ENCODE measurements around the gene TMOD3.
A peak's percentile ranks its signal among the peaks of the same experiment; 100 is the strongest.
"Not testable (repeated sequence)": the region's sequence is repeated elsewhere in the genome, so short reads cannot be mapped to it uniquely, and the experiment has no call there.

TMOD3 gene

DNA sequence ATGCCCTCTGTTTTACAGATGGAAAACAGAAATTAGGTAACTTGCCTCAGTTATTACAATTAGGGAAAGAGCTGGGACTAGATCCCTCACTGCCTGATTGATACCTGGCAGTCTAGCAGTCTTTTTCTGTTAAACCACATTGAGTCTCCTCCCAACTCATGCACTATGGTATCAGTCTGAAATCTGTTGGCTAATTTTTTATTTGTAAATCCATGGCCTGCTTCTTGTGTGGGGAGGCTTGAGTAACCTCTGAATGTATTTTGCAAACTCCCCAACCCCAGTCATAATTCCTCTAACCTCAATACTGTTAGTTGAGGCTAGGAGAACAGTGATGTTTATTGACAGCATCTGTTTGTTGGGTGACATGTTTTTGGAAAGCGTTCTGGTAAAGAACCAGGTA lies 35.9 kb downstream of the TMOD3 start:
- DNase-seq: no peak

DNA sequence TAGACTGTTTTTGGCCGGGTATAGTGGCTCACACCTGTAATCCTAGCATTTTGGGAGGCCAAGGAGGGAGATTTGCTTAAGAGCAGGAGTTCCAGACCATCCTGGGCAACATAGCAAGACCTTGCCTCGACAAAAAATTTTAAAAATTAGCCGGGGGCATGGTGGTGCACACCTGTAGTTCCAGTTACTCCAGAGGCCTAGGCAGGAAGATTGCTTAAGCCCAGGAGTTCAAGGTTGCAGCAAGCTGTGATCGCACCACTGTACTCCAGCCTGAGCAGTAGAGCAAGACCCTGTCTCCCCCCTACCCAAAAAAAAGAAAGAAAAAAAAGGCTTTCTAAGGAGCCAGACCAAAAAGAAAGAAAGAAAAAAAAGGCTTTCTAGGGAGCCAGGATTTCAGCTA lies 36.7 kb downstream of the TMOD3 start:
- no peak for DNase-seq

DNA sequence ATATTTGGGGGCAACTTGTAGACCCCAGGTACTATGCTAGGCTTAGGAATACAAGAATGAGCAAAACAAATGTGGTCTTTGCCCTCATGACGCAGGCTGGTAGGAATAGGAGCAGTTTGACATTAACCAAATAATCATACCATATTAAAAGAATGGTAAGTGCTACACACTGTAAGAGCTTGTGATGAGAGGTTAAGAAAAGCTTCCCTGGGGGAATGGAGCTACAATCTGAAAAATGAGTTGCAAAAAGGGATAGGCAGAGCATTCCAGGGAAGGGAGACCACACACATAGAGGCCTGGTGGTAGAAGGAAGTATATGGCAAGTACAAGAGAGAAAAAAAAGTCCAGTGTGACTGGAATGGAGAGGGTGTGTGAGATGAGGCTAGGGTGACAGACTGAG lies 37.3 kb downstream of the TMOD3 start:
- DNase-seq: no peak

DNA sequence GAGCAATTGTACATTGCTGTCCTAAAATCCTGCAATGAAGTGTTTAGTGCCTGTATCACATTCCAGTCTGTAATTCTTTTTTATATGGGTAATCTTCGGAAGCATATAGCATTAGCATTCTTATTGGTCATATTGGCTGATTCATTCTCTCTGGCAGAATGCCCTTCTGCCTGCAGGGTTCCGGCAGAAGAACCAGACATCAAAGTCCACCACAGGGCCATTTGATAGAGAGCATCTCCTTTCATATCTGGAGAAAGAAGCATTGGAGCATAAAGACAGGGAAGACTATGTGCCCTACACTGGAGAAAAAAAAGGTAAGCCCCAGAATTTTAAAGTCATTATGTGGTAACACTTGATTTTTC lies 39.6 kb downstream of the TMOD3 start:
- peak; percentile 45 for DNase-seq

DNA sequence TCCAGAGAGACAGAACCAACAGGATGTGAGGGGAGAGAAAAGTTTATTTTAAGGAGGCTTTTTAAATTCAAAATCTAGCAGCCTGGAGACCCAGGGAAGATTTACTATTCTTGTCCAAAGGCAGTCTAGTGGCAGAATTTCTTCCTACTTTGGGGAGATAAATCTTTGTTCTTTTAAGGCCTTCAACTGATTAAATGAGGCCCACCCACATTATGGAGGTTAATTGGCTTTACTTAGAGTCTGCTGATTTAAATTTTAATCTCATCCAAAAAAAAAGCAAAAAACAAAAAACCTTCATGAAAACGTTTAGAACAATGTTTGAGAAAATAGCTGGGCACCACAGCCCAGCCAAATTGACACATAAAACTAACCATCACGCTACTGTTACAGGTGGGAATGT lies 41.3 kb downstream of the TMOD3 start:
- no peak for DNase-seq

DNA sequence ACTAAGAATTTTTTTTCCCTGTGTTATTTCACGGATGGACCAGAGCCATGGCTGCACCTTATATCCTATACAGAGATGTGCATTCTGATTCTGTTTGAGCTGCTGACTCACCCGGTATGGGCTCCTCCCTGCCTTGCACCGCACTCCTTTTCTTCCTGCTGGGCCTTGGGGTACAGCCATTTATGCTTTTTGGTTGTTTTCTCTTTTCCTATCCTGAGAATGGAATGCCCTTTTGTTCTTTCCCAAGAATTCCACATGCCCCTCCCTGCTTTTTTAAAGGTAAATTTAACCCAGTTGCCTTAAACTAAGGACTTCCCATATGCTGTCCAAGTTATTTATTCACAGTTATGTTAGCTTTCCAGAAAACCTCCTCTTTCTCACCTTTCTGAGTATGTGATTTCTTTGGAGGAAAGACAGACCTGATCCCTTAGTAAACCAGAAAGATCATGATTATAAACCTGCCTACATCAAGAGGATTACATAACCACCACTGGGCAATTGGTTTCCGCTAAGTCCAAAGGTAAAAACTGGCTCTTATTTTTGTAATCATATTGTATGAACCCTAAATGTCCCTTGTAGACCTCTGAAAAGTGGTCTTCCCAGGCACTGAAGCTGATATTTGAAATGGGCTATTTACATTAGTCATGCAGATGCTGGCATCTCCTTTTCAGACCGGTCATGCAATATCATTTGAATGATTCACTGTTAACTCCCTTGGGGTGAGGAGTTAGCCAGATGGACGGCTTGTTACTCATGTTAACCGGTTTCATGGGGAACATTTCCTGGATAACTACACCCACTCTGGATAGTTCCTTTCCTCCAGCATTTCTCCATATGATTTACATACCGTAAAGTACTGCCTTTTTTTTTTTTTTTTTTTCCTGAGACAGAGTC lies 45.5 kb downstream of the TMOD3 start:
- peak; percentile 51 for DNase-seq

DNA sequence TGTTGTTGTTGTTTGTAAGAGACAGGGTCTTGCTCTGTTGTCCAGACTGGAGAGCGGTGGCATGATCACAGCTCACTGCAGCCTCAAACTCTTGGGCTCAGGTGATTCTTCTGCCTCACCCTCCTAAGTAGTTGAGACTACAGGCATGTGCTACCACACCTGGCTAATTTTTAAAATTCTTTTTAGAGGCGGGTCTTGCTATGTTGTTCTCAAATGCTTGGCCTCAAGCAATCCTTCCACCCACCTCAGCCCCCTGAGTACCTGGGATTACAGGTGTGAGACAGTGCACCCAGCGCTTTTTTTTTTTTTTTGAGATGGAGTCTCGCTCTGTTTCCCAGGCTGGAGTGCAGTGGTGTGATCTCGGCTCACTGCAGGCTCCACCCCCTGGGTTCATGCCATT lies 46.7 kb downstream of the TMOD3 start:
- no peak for DNase-seq

DNA sequence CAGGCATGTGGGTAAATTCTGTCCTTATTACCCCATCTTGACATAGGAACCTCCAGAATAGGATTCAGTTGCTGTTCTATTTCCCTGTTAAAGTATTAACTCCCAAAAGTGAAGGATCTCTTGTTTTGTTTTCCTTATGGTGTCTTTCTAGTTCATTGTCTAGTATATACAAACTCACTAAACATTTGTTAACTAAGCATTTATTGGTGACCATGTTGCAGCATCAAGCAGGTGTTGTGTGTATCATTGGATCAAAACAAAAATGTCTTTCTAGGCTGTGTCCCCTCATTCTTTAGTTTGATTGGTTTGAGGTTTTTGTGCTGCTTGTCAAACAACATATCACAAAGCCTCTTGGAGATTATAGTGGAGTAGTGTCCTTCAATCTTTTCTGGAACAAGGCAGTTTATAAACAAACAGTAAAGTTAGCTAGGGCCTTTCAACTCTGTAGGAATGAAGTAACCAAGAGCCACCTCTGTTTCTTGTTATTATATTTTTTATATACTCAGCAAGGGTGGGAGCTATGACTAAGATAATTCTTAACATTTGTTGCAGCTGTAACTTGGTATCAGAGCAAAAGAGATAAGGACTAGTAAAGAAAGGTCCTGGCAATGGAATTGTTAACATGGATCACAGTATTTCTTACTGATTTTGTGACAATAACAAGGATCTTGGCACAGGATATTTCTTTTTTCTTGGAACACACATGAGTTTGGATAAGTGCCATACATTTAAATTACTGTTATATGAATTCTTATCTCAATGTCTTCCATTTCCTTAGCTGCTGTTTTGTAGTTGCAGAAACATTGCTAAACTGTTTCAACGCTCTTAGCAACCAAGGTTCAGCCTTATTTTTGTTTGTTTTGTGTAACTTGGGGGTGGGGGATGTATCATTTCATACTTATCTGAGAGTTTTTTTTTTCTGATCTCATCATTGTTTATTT lies 49.3 kb downstream of the TMOD3 start:
- no peak for DNase-seq

DNA sequence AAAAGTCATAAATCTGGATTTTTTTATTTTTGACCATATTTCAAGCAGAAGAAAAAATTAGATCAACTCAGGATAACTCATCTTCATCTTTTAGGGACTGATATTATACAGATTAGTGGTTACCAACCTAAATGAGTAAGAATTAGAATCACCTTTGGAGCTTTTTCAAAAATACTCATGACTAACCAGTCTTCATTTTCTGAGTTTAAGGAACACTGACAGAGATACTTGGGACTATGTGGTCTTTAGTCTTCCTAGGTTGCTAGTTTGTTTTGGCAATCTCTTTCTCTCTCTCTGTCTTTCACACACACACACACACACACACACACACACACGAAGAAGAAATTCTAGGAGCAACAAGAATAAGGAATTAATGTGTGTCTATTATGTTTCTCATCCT lies 50.1 kb downstream of the TMOD3 start:
- no peak for DNase-seq

DNA sequence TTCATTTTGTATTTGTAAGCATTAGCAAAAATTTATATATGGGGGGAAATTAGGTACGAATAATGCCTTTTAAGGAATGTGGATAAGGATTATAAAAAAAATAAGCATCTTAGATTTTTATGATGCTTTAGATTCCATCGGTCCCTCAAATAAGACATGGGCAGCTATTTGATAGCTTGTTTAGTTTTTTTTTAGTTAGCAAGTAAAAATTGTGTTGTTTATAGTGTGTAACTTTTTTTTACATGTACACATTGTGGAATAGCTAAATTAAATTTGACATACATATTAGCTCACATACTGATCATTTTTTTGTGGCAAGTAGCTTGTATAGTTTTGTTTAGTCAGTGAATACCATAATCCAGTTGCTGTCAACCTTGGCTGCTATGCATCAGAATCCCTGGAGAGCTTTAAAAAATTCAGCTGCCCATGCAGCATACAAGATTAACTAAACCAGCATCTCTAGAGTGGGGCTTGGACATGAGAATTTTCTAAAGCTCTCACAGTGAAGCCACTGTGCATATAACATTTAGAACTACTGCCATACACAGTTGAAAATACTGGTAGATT lies 53.9 kb downstream of the TMOD3 start:
- no peak for DNase-seq

DNA sequence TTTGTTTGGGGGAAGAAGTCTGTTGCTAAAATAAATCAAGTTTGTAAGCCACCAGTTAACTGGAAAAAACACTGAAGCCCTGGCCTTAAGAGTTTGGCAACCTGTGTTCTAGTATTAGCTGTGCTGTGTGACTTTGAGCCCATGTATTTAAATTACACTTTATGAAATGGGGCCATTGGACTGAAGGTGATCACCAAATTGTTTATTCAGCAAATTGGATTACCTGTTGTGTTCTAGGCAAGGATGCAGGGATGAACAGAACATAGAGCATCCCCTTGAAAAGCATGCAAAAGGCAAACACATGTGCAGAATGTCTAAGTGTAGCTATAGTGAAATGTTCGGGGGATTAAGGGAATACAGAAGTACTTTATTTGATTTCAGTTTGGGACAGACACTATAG lies 54.6 kb downstream of the TMOD3 start:
- no peak for DNase-seq

DNA sequence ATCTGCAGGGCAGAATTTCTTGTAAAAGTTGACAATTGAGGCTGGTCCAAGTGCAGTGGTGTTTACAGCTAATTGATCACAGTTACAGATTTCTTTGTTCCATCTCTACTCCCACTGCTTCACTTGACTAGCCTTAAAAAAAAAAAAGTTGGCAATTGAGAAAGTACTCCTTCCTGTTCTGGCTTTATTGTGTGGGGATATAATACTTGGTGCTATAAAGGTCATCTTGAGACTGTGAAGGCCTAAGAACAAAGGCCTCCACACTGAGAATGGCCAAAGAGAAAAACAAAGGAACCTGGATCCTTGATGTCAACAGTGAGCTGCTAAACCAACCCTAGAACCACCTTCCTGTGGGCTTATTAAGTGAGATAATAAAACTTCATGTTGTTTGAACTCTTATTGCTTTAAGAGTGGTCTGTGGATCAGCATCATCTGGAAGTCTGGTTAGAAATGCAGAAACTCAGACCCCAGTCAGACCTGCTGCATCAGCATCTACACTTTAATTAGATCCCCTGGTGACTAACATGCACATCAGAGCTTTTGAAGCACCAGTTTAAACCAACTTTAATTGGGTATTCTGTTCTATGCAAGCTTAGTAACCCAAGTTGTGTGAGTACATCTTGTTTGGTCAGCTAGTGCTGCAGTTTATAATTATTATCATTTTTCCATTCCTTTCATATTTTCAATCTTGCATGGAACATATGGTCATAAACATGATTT lies 55.2 kb downstream of the TMOD3 start:
- DNase-seq: no peak

DNA sequence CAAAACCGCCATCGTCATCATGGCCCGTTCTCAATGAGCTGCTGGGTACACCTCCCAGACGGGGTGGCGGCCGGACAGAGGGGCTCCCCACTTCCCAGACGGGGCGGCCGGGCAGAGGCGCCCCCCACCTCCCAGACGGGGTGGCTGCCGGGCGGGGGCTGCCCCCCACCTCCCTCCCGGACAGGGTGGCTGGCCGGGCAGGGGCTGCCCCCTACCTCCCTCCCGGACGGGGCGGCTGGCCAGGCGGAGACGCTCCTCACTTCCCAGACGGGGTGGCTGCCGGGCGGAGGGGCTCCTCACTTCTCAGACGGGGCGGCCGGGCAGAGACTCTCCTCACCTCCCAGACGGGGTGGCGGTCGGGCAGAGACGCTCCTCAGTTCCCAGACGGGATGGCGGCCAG lies 56.3 kb downstream of the TMOD3 start:
- not testable (repeated sequence) for DNase-seq

DNA sequence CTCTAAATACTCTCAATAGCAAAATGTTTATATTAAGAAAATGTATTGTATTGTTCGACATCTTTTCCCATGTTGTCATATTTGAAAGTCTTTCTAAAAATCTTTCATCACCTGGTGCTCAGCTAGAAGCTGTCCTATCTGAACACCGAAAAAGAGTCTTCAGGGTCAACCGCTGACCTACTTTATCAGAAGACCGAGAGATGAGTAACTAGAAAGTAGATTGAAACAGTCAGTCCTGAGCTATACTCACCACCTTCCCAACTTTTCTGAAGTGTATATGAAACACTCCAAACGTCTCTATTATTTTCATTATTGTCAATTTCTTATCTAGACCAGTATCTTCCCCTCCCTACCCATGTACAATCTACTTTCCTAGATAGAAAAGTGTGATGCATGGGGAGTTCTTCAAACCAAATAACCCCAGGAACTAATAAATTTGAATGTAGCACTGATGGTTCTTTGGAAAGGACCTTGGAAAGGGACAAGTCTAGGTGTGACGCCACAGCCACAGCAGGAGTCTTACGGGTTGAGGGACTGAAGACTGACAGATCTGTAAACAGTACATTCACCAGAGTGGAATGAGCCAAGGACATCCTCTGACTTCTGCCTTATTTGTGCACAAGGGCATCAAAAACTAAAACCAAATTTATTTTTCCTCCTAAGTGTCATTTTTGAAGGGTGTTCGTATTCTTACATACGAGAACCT lies 58.6 kb downstream of the TMOD3 start:
- no peak for DNase-seq

DNA sequence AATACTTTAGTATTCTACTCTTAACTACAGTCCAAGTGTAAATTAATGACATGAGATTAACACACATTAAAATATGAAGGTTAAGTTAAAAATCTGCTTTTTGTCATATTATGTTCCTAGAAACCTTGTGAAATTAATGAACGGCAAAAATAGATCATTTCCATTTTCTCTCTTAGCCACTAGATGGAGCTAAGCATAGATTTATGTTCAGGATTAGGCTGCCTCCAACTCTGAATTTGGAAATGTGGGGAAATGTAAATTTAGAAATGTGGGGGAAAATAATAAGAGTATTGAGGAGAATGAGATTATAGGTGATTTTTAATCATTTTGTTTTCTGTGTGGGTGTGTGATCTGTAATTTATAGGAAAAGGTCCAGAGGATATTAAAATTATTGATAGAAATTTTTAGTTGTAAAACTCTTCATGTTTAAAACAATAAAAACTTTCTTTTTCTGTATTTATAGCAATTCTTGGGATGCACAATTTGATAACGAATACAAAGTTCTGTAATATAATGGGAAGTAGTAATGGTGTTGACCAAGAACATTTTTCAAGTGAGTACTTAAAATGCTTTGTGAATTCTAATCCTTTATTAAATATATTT lies 59.2 kb downstream of the TMOD3 start:
- DNase-seq: no peak

DNA sequence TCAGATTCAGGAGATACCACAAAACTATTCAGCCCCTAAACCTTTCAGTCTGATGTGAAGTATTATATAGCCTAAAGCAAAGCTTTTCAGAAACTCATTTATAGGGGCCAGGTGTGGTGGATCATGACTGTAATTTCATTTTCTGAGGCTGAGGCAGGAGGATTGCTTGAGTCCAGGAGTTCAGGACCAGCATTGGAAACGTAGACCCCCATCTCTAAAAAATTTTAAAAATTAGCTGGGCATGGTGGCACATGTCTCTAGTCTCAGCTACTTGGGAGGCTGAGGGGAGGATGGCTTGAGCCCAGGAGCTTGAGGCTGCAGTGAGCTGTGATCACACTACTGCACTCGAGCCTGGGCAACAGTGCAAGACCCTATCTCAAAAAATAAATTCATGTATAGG lies 60.0 kb downstream of the TMOD3 start:
- DNase-seq: no peak

DNA sequence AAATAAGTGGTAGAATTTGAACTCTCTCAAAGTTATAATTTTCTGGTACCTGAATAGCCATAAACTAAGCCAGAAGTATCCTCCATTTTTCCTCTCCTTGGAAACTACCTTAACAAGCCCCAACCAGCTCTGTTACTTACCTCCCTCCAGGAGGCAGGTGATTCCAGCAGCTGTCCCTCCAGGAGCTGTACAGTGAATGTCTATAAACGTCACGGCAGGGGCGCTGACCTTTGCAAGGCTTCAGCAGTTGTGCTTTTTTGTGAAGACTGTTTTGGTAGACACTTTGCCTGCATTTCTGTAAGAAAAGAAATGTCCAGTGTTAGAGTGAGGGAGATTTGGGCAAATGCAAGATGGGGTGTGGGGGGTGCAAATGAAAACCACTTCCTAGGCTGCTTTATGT lies 75.0 kb downstream of the TMOD3 start:
- DNase-seq: no peak

DNA sequence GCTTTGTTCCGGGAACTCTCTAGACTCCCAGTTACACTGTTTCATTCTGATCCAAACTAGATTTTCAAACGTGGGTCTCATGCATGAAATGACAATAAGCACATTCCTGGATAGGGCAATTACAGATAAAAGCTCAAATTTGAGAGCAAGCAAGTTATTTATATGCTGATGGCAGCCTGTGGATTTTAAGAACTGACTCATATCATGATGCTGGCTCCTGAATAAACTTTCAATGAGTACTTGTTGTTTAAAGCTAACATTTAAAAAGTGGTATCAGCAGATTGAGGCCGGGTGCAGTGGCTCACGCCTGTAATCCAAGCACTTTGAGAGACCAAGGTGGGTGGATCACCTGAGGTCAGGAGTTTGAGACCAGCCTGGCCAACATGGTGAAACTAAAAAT lies 75.5 kb downstream of the TMOD3 start:
- DNase-seq: no peak

DNA sequence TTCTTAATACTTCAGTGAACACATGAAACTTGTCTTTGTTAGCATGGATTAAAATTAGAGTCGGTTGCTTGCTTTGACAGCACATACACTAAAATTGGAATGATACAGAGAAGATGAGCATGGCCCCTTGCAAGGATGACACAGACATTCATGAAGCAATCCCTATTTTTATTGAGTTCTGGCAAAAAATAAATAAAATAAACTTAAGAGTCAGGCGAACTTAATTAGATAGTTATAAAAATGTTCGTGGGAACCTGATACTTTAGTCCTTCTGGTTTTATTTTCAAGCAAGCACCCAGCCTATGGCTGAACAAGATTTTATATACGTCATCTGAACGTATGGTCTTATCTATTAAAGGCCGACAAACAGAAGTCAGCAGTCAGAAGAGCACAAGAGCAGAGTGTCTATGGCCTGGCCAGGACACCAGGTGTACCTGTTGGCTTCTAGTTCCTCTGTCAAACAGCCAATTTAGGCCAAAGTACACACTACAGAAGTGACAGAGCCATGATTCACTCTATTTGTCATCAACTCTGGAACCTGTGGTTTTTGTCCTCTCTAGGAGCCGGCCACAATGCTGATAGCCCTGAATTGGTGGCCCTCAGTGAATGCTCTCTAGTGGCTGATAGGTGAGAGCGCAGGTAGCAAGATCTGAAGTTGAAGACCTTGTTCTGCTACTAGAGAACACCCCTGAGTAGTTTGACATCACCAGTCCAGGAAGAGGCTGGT lies 77.8 kb downstream of the TMOD3 start:
- DNase-seq: no peak

DNA sequence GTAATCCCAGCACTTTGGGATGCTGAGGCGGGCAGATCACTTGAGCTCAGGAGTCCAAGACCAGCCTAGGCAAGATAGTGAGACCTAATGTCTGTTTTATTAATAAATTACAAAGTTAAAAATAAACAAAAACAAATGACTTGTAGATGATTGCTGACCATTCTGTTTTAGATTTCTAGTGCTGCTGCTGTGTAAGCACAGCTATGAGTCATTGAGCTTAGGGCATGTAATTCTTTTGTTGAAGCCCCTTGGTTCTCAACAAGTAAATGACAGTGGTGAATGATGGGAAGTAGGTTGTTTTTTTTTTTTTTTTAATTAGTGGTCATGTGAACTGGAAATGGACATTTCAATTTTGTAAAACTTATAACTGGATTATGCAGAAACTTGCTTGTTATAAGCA lies 78.9 kb downstream of the TMOD3 start:
- DNase-seq: no peak

DNA sequence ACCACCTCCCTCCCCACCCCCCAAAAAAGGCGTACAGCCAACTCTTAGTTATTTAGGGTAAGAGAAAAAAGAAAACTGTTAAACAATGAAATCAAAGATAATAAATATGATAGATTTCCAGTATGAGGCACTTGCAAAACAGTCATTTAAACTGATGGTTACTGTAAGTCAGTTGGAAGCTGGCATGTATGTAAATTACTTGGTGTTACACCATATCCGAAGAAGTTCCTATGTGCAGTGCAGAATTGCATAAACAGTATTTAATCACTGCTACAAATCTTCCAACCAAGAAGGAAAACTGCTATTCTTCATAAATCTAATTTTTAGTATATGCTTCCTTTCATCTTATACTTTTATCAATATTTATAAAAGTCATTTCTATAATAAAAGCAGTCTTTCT lies 80.1 kb downstream of the TMOD3 start:
- DNase-seq: no peak
